ENCODE measurements around the gene PSMG4. TPM values are rescaled to one million over a fixed set of nuclear protein-coding genes. Genes with fewer than 3 reads are reported as not detected.

The PSMG4 gene
- total RNA-seq, 2 donors from 2014 or later, result 14.3 to 18.0 TPM

DNA sequence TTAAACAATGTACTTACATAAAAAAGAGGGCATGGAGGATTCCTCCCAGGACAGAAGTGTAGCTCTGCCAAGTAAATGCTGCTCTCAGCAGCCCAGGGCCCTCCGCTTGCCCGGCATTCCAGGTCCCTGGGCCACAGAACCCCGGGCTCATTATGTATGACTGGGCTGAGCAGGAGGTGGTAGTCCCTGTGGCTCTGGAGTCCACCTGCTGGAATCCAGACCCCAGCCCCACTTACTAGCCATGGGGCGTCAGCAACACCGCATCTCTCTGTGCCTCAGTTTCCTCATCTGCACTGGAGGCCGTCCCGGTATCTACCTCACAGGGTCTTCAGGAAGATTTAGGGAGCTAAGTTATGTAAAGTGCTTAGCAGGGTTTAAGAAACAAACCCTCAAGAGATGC lies 55.4 kb downstream of the PSMG4 start:
- intact Hi-C loops (cut with DNase I), result no loop called here
- DNase-seq (ENCODE audit: low spot score), result peak; percentile 35

DNA sequence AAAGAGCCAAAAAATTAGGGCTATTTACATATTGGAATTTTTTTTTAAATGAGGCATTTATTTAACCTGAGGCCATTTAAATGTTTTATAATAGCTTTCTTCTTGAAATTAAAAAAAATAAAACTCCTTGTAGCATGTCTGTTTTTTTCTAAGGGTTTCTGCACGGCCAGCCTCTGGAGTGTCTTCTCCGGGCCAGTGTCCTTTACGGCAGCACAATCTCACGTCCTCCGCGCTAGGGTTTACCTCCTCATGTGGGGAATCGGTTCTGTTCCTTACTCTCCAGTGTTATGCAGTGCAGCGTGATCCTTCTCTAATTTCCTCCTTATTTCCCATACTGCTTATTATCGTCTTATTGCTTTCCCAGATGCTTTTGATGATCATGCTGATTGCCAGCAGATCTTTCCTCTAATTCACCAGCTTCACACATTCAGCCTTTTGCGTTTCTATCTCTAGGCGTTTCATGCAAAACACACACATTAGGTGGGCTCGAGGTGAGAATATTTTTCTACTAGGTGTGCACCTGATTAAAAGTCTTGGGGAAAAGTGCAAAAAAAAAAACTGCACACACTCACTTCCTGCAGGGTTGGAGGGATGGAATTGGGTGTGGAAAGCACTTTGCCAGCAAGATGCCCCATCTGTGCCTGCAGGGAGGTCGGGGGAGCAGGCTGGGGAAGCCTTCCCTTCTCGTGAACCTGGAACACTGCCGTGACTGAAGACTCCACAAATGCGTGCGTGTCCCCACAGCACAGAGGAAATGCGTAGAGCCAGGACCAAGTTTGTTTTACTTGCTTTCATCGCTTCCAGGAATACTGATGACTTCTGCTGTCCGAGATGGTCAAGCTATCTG lies 56.1 kb downstream of the PSMG4 start:
- intact Hi-C loops (cut with DNase I), result loop anchor here in 1 of 2 donors (5.0 kb wide), 1 partner anchor 128 kb away; no protein-coding TSS in a partner anchor

DNA sequence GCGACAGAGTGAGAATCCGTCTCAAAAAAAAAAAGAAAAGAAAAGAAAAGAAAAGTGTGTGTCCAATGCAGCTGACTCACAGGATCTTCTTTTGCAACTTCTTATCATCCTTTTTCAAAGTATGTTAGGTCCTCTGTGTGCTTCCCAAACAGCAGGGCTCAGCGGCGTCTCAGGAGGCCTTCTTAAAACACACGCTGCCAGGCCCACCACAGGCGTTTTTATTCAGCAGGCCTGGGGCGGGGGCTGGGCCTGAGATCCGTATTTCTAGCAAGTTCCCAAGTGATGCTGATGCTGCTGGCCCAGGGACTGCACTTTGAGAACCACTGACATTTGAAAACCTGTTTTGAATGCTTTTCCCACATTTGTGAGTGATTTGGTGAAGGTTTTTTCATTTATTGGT lies 57.1 kb downstream of the PSMG4 start:
- intact Hi-C loops (cut with DNase I), result loop anchor here in 1 of 2 donors (5.0 kb wide), 1 partner anchor 129 kb away; no protein-coding TSS in a partner anchor
- peak; percentile 68 for DNase-seq (ENCODE audit: low spot score)

More for the DNA sequence above, 56.1 kb downstream of the PSMG4 start:
- DNase-seq (ENCODE audit: low spot score), result peak; percentile 12

- intact Hi-C loops (cut with DNase I), result loop anchor here in 1 of 2 donors (5.0 kb wide), 1 partner anchor 129 kb away; no protein-coding TSS in a partner anchor
- DNase-seq (ENCODE audit: low spot score), result peak; percentile 35
Observed at GRCh38 chr6:3316331-3316730, 57.6 kb downstream of the PSMG4 start.

DNA sequence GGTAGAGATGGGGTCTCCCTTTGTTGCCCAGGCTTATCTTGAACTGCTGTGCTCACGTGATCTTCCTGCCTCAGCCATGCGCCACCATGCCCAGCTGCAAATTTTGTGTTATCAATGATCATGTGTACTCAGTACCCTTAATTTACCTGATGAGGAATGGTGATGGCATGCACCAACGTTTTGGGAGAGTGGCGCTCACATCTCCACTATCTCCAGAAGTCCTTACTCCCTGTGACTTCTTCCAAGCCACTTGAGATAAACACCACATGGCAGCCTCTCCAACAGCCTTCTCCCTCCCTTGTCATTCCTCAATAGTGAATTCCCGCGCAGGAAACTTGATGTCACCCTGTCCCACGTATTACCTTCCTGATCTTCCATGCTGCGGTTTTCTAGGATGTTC lies 58.1 kb downstream of the PSMG4 start:
- DNase-seq (ENCODE audit: low spot score), result no peak
- intact Hi-C loops (cut with DNase I), result loop anchor here in 1 of 2 donors (5.0 kb wide), 1 partner anchor 130 kb away; no protein-coding TSS in a partner anchor

Other genes with a start within 250 kb of the PSMG4 start
- gene RIPK1, start 190.5 kb upstream of the PSMG4 start, total RNA-seq, result 10 to 100 TPM; 19.9 to 20.3 TPM
- gene BPHL, start 140.2 kb upstream of the PSMG4 start, total RNA-seq, result 10 to 100 TPM in 1 of 2 donors, 1 to 10 TPM in 1; 9.0 to 11.0 TPM
- 10 to 100 TPM; 58.2 to 73.8 TPM for gene TUBB2A, start 101.4 kb upstream of the PSMG4 start, total RNA-seq
- 1 to 10 TPM; 3.0 to 5.7 TPM for gene TUBB2B, start 31.3 kb upstream of the PSMG4 start, total RNA-seq
- gene SLC22A23, start 198.1 kb downstream of the PSMG4 start, total RNA-seq, result 1 to 10 TPM; 5.2 to 5.6 TPM

Measured in posterior vena cava (tissue), 2 donors.